ENCODE data around the gene ICAM3.

GRCh38 chr19:10346509-10346908 is 7.1 kb upstream of the ICAM3 start:
- TF ChIP-seq CTCF (conservative IDR thresholded peaks at IDR 0.05; ENCODE audit: low read length): no peak
- TF ChIP-seq EZH2phosphoT487 (IDR thresholded peaks at IDR 0.05; ENCODE audit: borderline replicate concordance, low read depth, low read length): no peak

Measured in OCI-LY7 (cell line).